Measurements from ENCODE around the gene GATAD2A. TPM values are rescaled to one million over a fixed set of nuclear protein-coding genes. Genes with fewer than 3 reads are reported as not detected.

The GATAD2A gene
- total and polyA plus RNA-seq, 9 of the 15 experiments (the other 6 are each of a cell fraction or from before 2014, with no cell fraction given), result 2.4 to 226 (median 44.2) TPM

- no peak for TF ChIP-seq ETV6 (IDR thresholded peaks at IDR 0.05; ENCODE audit: borderline replicate concordance in 1 of 2, low read depth in 2 of 2, low read length in 1 of 2)
- TF ChIP-seq ETV6 (CRISPR knock-in tag; IDR thresholded peaks at IDR 0.05; ENCODE audit: borderline replicate concordance), result no peak
- TF ChIP-seq SUPT5H (IDR thresholded peaks at IDR 0.05), result peak; percentile 60; the same call in 1 of the 2 replicates
- TF ChIP-seq PRMT5 (CRISPR knock-in tag; IDR thresholded peaks at IDR 0.05), result no peak
- TF ChIP-seq SAFB2 (IDR thresholded peaks at IDR 0.05; ENCODE audit: borderline replicate concordance, low read depth, low read length, severe bottlenecking), result no peak
- TF ChIP-seq ZKSCAN1 (IDR thresholded peaks at IDR 0.05; ENCODE audit: low read depth, low read length), result no peak
- no peak for TF ChIP-seq NEUROD1 (IDR thresholded peaks at IDR 0.05; ENCODE audit: borderline replicate concordance, low read depth, low read length, partially characterized antibody)
- TF ChIP-seq CEBPZ (IDR thresholded peaks at IDR 0.05; ENCODE audit: borderline replicate concordance, low read depth, low read length), result no peak
- no peak for TF ChIP-seq NR2F6 (CRISPR knock-in tag; IDR thresholded peaks at IDR 0.05)
- TF ChIP-seq MCM7 (IDR thresholded peaks at IDR 0.05), result no peak
- no peak for TF ChIP-seq ELK3 (CRISPR knock-in tag; IDR thresholded peaks at IDR 0.05)
- no peak for TF ChIP-seq RBM39 (optimal IDR thresholded peaks at IDR 0.05; ENCODE audit: low read depth, low read length)
- no peak for TF ChIP-seq U2AF2 (optimal IDR thresholded peaks at IDR 0.05; ENCODE audit: low read depth, low read length)
- TF ChIP-seq SRSF7 (optimal IDR thresholded peaks at IDR 0.05; ENCODE audit: low read depth, low read length), result no peak
- TF ChIP-seq KLF13 (tag; IDR thresholded peaks at IDR 0.05; ENCODE audit: borderline replicate concordance, low read depth), result no peak
- TF ChIP-seq ZNF232 (CRISPR knock-in tag; IDR thresholded peaks at IDR 0.05), result no peak
- TF ChIP-seq GTF2E2 (tag; IDR thresholded peaks at IDR 0.05), result no peak
- TF ChIP-seq RERE (CRISPR knock-in tag; IDR thresholded peaks at IDR 0.05; ENCODE audit: borderline replicate concordance), result no peak
Measured at GRCh38 chr19:19372656-19373416, 32.6 kb upstream of the GATAD2A start (continued).
